ENCODE results near the gene MILR1.
"Not testable (repeated sequence)": the region's sequence is repeated elsewhere in the genome, so short reads cannot be mapped to it uniquely, and the experiment has no call there.

The MILR1 gene

DNA sequence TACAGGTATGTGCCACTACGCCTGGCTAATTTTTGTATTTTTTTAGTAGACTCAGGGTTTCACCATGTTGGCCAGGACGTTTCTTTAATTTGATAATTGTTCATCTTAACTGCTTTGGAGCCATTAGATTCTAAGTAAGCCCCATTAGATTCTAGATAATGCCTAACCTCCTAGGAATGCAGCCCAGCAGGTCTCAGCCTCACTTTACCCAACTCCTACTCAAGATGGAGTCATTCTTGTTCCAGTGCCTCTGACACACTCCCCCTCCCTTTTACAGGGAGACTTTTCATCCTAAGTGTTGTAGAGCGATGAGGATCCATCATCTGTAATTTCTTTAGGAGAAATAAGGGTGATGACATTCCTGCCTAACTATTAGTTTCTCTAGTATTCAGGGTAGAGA is 23.7 kb upstream of the MILR1 start:
- in situ Hi-C loops (cut with MboI; ENCODE audit: low sequenced_read_pairs), result loop anchor here (10.0 kb wide), 1 partner anchor 220 kb away; no protein-coding TSS in a partner anchor

DNA sequence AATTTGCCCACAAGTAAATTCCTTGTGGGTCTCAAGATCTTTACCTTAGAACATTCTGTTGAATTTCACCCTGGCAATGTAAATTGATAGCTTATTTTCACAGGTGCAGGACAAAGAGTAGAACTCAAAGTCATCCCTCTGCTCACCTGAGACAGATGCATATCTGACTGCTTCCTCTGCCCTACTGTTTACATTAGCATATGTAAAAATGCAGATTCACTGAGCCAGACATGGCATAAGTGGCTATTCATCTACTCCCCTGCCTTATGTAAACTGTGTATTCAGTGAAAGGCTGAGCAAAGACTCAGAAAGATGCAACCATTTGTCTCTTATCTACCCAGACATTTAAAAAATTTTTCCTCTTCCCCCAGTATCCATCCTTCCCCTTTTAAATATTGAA is 22.3 kb upstream of the MILR1 start:
- in situ Hi-C loops (cut with MboI; ENCODE audit: low sequenced_read_pairs), result loop anchor here (10.0 kb wide), 1 partner anchor 218 kb away; no protein-coding TSS in a partner anchor

DNA sequence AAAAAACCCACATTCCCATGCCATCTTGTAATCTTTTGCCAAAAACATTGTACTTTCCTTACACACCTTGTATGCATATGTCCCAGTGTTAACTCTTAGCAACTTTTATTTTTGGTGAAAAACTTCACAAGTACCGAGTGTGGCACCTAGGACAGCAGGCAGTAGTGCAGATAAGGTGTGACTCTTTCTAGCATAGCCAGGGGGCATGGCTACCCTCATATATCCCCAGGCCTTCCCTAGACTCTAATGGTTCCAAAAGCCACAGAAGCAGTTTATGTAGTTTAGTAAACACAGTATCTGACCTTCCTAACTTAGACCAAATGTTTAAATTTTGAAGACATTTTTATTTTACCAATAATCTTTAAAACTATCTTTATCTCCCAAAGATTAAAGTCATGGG is 20.5 kb upstream of the MILR1 start:
- in situ Hi-C loops (cut with MboI; ENCODE audit: low sequenced_read_pairs), result loop anchor here (10.0 kb wide), 1 partner anchor 216 kb away; no protein-coding TSS in a partner anchor

DNA sequence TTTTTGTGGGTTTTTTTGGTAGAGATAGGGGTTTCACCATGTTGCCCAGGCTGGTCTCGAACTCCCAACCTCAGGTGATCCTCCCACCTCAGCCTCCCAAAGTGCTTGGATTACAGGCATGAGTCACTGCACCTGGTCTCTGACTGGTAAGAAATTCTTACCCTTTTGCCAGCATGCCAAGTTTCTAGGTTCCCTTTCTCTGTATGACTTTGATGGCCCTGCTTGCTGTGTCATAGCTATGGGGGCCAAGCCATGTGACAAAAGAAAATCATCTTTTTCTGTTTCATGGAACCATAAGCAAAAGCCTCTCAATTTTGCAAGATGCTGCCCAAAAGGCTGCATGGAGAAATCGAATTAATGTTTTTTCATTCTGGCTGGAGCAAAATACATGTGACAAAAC is 18.9 kb upstream of the MILR1 start:
- in situ Hi-C loops (cut with MboI; ENCODE audit: low sequenced_read_pairs), result not testable (repeated sequence)

DNA sequence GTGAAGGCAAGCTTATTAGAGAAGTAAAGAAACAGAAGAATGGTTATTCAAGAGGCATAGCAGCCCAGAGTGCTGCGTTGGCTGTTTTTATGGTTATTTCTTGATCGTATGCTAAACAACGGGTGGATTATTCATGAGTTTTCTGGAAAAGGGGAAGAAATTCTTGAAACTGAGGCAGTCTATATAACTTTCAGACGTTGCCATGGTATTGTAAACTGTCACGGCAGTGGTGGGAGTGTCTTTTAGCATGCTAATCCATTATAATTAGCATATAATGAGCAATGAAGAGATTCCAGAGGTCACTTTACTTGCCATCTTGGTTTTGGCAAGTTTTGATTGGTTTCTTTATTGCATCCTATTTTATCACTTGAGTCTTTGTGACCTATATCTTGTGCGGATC is 17.4 kb upstream of the MILR1 start:
- in situ Hi-C loops (cut with MboI; ENCODE audit: low sequenced_read_pairs), result no loop called here

DNA sequence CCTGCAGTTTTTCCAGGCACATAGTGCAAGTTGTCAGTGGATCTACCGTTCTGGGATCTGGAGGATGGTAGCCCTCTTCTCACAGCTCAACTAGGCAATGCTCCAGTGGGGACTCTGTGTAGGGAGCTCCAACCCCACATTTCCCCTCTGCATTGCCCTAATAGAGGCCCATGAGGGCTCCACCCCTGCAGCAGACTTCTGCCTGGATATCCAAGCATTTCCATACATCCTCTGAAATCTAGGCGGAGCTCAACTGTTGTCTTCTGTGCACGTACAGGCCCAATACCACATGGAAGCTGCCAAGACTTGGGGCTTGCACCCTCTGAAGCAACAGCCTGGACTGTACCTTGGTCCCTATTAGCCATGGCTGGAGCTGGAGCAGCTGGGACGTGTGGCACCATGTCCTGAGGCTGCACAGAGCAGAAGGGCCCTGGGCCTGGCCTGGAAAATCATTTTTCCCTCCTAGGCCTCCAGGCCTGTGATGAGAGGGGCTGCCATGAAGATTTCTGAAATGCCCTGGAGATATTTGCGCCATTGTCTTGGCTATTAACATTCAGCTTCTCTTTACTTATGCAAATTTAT is 10.9 kb upstream of the MILR1 start:
- in situ Hi-C loops (cut with MboI; ENCODE audit: low sequenced_read_pairs), result no loop called here

DNA sequence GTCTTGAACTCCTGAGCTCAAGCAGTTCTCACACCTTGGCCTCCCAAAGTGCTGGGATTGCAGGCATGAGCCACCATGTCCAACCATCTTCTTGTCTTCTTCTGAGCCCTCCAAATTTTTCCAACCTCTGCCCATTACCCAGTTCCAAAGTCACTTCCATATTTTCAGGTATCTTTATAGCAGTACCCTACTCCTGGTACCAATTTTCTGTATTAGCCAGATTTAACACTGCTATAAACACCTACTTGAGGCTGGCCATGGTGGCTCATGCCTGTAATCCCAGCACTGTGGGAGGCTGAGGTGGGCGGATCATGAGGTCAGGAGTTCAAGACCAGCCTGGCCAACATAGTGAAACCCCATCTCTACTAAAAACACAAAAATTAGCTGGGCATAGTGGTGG is 9.4 kb upstream of the MILR1 start:
- in situ Hi-C loops (cut with MboI; ENCODE audit: low sequenced_read_pairs), result not testable (repeated sequence)

DNA sequence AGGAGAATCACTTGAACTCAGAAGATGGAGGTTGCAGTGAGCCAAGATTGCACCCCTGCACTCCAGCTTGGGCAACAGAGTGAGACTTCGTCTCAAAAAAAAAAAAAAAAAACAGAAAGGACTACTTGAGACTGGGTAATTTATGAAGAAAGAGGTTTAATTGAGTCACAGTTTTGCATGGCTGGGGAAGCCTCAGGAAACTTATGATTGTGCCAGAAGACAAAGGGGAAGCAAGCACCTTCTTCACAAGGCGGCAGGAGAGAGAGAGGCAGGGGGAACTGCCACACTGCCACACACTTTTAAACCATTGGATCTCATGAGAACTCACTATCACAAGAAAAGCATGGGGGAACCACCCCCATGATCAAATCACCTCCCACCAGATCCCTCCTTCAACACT is 9.0 kb upstream of the MILR1 start:
- in situ Hi-C loops (cut with MboI; ENCODE audit: low sequenced_read_pairs), result no loop called here

DNA sequence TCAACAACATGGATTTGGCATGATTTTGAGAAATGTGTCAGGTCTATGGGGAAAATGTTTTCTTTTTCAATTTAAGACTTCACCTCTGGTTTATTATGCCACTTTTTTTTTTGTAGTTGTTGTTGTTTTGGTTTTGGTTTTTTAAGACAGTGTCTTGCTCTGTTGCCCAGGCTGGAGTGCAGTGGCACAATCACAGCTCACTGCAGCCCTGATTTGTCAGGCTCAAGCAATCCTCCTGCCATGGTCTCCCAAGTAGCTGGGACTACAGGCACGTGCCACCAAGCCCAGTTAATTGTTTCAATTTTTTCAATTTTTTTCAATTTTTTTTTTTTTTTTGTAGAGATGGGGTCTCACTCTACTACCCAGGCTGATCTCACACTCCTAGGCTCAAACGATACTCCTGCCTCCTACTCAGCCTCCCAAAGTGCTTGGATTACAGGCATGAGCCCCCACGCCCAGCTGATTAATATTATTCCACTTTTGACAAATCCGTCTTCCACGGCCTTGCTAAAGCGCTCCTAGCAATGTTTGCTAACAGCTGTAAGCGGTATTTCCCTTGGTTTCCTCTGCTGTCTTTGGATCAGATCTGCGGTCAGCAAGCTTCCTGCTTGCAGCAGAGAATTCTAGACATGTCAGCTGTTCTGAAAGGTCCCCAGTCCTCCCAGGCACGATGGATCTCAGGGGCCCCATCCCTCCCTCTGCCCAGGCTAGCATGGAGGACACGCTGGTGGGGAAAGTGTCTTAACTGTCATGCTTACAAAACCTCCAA is 7.0 kb upstream of the MILR1 start:
- in situ Hi-C loops (cut with MboI; ENCODE audit: low sequenced_read_pairs), result no loop called here

DNA sequence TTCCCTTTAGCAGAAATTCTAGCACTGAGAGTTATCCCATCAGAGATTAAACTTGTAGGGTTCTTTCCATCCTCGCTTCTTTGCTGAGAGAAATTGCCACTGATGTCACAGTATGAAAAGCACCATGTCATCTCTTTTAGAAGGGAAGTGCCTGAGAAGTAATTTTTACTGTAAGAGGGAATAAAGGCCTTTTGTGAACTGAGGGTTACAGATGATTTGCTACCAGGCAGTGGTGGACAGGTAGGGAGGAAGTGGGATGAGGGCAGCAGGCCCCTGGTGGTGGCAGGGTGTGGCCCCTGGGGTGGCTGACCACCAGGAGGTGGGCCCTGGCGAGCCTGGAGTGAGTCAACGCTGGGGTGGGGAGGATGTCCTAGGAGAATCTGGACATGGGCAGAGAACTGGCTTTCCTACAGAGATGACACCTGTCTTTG is 6.4 kb upstream of the MILR1 start:
- in situ Hi-C loops (cut with MboI; ENCODE audit: low sequenced_read_pairs), result no loop called here

DNA sequence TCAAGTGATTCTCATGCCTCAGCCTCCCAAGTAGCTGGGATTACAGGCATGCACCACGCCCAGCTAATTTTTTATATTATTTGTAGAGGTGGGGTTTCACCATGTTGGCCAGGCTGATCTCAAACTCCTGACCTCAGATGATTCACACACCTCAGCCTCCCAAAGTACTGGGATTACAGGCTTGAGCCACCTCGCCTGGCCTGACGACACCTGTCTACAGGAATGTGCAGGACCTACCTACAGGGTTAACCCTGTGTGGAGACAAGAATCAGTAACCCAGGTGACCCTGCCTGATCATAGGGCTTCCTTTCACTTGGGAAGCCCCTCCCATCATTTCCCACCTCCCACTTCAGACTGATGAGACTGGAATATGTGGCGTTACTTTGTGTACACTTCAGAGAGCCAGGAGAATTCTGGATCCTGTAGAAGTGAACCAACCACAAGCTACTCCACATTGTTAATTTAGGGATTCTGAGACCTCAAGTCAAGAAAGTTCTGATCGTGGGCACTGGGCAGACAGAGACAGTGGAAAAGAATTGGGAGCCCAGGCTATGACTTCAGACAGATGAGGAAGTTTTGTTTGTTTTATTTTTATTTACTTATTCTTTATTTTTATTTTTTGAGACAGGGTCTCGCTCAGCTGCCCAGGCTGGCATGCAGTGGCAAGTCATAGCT is 5.7 kb upstream of the MILR1 start:
- in situ Hi-C loops (cut with MboI; ENCODE audit: low sequenced_read_pairs), result no loop called here

DNA sequence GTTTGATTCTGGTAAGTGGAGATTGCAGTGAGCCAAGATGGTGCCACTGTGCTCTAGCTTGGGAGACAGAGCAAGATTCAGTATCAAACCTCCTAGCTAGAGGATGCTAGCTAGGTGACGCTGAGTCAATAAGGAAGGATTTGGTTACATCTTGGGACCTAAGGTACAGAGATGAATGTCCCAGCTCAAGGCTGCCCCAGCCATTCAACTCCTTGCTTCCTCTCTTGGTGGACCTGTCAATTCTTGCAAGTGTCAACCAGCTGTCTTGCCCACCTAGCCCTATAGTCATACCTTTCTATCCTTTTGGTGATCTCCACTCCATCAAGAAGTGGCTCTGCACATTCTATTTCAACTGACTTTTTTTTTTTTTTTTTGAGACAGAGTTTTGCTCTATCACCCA is 1.4 kb upstream of the MILR1 start:
- in situ Hi-C loops (cut with MboI; ENCODE audit: low sequenced_read_pairs), result no loop called here

DNA sequence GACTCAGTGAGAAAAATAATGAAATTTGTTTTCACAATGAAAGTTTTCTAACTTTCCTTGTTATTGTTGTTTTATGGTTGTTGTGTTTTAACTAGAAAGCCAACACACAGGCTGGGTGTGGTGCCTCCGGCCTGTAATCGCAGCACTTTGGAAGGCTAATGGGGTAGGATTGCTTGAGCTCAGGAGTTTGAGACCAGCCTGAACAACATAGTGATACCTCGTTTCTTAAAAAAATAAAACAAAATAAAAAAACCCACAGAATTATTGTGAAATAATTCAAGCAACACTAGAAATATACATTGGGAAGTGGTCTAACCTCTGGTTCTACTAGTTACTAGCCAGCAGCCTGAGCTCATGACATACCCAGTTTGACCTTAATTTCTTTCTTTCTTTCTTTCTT is 630 bp downstream of the MILR1 start:
- in situ Hi-C loops (cut with MboI; ENCODE audit: low sequenced_read_pairs), result no loop called here

DNA sequence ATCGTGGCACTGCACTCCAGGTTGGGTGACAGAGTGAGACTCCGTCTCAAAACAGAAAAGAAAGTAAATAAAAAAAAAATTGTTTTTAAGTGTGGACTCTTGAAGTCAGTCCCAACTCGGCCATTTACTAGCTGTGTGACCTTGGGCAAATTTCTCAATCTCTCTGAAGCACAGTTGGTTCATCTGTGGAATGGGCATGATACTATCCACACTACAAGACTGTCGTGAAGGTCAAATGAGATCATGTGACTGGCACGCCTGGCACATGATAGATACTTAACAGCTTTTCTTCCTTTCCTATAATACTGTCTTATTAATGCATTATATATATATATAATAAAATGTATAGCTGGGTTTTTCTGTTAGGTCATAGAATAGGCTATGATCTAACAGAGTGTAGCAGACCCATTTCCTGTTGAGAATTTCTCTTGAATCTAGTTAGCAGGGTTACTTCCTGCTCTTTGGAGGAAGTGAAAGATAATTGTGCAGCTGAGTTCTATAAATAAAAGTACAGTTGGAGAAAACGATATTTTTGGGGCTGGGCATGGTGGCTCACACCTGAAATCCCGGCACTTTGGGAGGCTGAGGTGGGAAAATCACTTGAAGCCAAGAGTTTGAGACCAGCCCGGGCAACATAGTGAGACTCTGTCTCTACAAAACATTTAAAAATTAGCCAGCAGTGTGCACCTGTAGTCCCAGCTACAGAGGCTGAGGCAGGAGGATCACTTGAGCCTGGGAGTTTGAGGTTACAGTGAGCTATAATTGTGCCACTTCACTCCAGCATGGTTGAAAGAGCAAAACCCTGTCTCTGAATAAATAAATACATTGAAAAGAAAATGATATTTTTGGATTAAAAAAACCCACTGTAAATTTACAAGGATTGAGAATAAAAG is 7.3 kb downstream of the MILR1 start:
- in situ Hi-C loops (cut with MboI; ENCODE audit: low sequenced_read_pairs), result no loop called here

DNA sequence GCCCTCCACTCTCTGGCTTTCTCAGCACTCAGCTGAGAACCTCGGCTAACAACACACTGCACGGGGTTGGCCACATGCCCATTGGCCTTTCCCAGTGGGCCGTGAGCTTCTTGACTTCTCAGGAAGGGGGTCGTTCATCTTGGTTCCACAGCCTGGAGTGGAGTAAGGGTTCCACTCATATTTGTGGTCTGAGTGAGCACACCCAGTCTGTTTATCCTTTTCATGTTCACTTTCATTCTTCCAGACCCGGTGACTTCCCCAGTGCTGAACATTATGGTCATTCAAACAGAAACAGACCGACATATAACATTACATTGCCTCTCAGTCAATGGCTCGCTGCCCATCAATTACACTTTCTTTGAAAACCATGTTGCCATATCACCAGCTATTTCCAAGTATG is 8.2 kb downstream of the MILR1 start:
- in situ Hi-C loops (cut with MboI; ENCODE audit: low sequenced_read_pairs), result no loop called here

DNA sequence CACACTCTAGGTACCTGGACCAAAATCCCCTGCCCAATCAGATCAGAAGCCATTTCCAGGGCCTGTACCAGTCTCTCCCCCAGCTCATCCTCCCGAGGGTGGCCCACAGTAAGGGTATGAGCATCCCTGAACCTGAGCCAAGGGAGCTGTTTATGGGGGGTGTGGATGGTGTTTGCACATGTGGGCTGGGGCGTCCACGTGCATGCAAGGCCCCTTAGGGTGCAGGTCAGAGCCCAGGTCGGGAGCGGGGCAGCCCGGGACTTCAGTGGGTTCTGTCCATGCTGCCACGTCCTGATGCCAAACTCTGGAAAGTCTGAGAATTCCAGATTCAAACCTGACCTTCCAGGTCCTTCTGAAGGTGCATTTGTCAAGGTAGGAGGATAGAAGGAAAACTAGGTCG is 9.8 kb downstream of the MILR1 start:
- in situ Hi-C loops (cut with MboI; ENCODE audit: low sequenced_read_pairs), result no loop called here

DNA sequence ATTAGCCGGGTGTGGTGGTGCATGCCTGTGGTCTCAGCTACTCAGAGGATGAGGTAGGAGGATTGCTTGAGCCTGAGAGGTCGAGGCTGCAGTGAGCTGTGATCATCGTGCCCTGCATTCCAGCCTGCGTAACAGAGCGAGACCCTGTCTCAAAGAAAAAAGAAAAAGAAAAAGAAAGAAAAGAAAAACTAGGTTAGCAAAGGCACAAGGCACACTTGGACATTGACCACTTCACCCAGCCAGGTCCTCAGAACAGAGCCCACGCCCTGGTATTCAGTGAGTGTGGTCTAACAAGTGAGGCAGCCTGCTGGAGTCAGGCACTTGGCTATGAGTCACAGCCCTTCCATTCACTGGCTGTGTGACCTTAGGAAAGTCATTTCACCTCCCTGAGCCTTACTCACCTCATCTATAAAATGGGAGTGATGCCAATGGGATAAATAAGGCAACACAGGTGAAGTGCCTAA is 10.4 kb downstream of the MILR1 start:
- in situ Hi-C loops (cut with MboI; ENCODE audit: low sequenced_read_pairs), result no loop called here

DNA sequence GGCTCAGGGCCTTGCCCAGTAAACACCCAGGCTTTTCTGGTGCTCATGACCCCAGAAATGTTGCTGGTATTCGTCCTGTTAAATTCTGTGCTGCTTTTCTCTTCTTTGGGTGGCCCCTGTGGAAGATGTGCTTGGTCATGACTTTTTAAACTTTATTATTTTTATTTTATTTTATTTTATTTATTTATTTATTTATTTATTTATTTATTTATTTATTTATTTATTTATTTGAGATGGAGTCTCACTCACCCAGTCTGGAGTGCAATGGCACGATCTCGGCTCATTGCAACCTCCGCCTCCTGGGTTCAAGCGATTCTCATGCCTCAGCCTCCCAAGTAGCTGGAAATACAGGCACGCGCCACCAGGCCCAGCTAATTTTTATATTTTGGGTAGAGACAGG is 10.9 kb downstream of the MILR1 start:
- in situ Hi-C loops (cut with MboI; ENCODE audit: low sequenced_read_pairs), result not testable (repeated sequence)

DNA sequence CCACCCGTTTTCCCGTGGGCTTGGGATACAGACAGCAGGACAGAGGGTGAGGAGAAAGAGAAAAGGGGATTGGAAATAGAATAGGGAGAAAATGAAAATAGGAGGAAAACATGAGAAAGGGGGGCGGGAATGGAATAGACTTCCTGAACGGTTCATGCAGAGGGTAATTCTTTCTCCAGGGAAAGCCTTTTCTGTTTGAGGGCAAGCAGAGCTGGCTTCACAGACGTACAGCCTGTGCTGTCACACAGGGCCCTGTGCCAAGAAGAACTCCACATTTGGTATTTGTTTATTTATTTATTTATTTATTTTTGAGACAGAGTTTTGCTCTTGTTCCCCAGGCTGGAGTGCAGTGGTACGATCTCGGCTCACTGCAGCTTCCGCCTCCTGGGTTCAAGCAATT is 12.0 kb downstream of the MILR1 start:
- in situ Hi-C loops (cut with MboI; ENCODE audit: low sequenced_read_pairs), result no loop called here

DNA sequence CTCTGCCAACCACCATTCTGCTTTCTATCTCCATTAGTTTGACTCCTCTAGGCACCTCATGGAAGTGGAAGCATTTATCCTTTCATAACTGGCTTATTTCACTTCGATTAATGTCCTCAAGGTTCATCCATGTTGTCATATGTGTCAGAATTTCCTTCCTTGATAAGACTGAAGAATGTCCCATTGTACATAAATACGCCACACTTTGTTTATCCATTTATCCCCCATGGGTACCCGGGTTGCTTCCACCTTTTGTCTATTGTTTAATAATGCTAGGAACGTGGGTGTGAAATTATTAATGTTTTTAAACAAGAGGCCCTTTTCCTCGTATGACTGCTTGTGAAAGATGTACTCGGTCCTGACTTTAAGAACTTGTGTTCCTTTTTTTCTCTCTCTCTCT is 12.9 kb downstream of the MILR1 start:
- in situ Hi-C loops (cut with MboI; ENCODE audit: low sequenced_read_pairs), result no loop called here

Measured in HL-60/S4 (cell line).